Measurements from ENCODE around the gene SPA17.

The SPA17 gene

DNA sequence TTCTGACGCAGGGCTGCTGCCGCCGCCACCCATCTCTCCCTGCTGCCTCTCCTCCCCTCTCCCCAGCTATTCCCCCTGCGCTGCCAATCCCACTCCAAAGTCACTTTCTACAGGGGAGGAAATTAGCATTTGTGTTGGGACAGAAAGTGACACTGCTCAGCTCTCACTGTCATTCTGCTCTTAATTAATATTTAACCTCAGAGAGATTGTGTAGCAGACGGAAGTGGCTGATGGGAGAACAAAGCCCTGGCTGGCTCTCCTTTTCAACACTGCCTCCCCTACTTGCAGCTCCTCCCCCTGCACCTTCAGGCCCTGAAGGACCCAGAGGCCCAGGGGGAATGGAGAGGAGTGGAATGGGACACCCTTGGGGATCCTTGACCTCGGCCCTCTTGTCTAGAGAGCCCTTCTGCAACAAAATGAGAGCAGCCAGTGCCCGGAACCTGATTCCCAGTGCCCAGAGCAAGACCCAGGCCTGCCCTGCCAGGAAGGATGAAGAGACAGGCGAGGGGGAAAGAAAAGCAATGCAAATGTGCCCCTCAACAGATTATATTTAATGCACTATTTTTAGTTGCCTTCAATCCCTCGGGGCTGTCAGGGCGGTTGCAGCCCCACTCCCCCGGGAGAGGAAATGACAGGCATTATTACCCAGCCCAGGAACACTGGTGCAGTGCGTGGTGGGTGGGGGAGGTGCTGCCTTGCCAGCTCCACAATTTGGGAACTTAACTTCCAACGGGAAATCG, 51.4 kb downstream of the SPA17 start:
- DNase-seq (ENCODE audit: low read depth), result no peak

DNA sequence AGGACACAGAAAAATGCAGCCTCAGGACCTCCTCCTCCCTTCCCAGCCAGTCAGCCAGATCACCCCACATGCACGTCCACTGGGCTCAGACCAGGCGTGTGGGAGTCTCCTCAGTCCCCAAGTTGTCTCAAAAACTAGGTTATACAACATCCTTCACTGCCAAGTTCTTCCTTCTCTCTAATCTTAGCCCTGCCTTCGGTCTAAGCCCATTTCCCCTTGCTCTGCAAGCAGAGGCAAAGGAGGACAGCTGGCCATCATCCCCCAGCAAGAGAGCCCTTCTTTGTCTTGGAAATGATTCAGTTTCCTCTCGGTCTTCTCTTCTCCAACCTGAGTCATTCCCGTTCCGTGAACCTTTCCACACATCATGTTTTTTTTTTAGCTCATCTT, 52.0 kb downstream of the SPA17 start:
- DNase-seq (ENCODE audit: low read depth), result no peak

DNA sequence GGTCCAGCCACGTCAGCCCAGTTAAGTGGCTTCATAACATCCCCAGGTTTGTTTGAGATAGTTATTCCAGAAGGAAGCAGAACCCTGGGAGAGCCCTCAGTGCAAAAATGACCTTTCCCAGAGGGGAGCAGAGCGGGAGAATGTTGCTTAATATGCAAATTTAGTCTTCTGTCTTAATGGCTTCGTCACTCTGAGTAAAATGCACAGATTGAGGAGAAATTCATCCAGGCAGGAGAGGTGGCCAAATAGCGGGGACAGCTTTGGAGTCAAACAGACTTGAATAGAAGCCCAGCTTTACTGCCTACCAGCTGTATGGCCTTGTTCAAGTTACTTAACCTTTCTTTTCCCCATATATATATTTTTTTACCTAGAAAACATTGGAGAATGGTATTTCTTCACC, 53.8 kb downstream of the SPA17 start:
- DNase-seq (ENCODE audit: low read depth), result no peak

DNA sequence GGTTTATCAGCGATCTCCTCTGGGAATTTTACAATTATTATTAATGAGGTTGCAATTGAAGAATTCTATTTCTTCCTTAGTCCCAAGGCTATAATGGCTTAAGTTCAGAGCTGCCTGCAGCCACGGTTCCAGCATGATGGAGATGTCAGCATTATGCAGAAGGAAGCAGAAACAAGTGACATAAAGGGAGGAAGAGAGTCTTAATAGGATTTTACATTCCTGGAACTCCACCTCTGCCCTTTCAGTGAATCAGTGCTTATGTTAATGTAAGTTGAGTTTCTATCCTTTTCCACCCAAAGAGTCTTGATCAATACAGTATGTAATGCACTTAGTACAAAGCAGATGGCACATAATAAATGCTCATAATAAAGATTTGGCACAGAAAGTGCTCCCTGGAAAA, 54.4 kb downstream of the SPA17 start:
- no peak for DNase-seq (ENCODE audit: low read depth)

DNA sequence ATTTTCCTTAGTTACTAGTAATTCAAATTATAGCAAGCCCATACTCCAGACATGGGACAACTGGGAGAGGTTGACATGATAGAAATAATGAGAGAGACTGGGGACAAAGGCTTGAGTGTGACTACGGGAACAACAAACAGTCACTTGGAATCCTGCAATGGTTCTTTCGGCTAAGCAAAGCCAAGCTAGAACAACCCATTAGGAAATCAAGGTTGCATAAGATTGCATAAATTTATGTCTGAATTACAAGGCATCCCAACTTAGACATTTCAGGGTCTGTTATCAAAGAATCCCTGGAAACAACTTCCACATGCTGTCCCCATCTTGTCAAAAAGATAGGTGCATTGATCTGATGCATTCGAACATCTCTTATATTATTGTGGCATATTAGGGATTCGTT, 55.9 kb downstream of the SPA17 start:
- DNase-seq (ENCODE audit: low read depth), result no peak

DNA sequence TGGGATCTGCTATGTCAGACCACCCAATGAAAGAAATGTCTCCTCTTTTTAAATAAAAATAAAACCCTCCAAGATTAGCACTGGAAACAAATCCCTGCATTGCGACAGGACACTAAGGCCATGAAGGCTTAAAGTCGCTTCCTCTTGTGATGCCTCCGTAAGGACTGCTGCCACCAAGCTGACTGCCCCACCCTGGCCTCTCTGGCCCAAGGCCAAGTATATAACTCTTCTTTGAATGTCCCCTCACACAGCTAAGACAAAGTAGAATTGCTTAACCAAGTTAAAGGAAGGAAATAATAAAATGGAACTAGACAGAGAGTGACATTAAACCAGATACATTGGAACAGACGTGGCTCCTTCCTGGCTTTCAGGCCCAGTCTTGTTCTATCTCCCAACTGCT, 58.5 kb downstream of the SPA17 start:
- DNase-seq (ENCODE audit: low read depth), result no peak

DNA sequence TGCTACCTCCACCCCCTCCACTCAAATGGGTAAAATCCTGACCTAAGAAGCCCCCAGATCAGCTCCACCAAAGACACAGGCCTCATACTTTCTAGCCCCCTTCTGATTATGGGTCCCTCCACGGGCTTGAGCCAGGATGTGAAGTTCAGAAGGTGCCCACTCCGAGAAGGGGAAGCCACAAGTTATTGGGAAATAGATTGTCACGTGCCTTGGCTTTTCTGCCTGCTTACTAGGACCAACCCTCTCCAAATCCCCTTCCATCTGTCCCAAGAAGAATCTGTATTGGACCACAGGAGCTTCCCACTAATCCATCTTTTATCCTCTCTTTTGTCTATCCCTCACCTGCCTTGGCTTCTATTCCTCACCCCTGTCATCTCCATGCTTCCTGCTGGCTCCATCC, 63.0 kb downstream of the SPA17 start:
- DNase-seq (ENCODE audit: low read depth), result no peak

DNA sequence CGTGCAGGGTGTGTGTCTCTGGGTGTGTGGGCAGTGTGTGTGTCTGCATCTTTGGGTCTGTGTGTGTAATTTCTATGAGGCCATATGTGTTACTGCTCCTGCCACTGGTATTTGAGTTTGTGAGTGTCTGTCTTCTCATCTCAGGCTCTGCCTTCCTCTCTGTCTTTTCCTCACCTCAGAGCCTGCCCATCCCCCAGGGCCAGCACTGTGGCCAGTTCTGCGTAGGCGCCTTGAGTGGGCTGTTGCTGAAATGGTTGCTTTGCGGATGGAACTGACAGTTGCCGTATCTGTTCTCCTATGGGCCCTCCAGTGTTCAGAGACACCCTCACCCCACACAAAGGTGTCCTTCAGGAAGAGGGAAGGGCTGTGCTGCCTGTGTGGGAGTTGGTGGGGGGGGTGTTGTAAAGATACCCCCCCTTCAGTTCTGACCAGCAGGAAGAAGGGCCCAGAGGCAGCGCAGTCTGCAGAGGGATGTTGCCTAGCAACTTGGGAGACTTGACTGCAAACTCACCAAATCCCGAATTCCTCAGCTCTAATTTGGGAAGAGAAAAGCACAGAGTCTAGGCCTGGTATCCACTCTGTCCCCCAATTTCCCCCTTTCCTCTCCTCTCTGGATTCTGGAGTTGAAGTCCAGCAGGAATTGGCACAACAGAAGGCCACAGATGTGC, 64.1 kb downstream of the SPA17 start:
- no peak for DNase-seq (ENCODE audit: low read depth)

DNA sequence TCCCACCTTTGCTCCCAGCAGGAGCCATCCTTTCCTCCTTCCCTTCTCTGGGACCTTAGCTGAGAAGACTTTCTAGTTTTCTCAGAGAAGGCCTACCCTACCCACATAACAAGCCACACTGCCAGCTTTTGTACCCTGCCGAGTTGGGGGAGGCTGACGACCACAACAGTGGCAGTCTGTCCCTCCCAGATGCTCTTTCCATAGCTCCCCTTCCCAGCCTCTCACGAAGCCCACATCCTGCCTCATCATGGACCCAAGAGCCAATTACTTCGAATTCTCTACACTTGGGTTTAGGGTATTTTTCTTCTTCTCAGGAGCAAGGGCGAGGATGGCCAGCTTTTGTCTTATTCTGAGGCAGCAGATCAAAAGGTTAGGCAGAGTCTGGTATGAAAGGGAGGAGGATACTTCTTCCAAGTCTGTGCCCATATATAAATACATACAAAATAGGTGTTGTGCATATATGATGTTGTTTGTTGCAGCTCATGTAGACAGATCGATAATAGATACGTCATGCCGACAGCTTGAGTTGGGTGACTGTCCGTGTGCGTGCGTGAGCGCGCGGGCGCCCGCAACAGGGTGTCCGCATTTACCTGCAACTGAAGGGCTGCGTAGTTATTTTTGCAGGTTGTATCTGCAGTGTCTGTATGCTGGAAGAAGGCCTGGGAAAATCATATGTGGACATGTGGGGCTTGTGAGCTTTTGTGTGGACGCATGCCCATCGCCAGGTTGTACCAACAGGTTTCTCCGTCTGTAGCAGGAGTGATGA, 65.2 kb downstream of the SPA17 start:
- no peak for DNase-seq (ENCODE audit: low read depth)

DNA sequence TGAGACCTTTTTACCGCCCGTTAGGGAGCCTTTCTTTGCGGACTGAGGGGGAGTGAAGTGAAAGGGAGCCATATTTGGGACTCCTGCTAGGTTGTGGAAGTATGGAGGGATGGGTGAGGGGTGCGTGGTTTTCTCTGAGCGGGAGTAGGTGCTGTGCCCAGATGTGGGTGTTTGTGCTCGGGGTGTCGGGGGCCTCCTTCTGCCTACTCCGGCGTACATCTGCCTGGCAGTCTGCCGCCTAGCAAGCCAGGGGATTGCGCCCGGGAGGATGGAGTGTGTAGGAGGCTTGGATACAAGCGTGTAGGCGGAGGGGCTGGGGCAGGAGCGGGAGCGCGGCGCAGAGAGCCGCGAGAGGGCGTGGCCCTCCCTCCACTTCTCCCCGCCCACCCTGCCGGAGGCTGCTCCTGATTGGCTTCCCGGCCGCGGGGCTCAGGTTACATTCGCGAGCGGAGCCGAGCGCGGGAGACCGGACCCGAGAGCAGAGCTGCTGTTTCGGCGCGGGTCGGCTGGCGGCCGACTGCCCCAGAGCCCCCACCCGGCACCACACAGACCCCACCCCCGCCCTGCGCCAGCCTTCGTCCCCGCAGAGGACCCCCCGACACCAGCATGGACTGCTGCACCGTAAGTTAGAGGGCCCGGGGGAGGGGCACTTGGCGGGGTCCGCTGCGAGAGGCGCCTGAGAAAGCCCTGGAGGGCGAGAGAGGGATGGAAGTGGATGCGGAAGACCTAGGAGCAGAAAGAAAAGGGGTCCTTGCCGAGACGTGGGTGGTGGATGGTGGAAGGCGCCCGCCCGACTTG, 66.0 kb downstream of the SPA17 start, which contains the start of gene NRGN:
NRGN (plus strand) TSS at position 464 of the 798 bp plus-strand sequence; CDS start at position 607, 143 bp downstream.
- DNase-seq (ENCODE audit: low read depth), result peak; percentile 70

DNA sequence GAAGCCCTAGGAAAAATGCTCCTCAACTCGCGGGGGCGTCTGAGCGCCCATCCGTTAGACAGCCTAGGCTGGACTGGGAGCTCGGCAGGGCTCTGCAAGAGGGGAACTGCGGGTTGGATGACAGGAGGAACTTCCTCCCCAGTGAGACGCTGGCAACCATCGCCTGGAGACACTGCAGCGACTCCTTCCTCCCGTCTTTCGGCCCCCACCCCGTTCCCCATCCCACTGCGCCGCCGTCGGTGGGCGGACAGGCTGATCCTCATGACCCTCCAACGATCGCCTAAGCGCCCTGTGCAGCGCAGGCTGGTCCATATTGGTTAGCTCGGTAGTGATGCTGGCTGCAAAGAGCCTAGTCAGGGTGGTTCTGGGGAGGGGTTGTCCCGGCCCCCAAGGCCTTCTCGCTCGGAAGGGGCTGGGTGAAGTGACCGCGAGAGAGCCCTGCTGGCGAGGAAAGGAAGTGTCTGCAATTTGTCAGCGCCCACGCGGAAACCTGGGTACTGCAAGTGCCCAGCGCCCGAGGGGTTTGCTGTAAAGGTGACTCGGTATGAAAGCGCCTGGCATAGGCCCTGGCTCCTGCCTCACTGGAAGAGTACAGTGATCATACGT, 66.7 kb downstream of the SPA17 start:
- DNase-seq (ENCODE audit: low read depth), result no peak

DNA sequence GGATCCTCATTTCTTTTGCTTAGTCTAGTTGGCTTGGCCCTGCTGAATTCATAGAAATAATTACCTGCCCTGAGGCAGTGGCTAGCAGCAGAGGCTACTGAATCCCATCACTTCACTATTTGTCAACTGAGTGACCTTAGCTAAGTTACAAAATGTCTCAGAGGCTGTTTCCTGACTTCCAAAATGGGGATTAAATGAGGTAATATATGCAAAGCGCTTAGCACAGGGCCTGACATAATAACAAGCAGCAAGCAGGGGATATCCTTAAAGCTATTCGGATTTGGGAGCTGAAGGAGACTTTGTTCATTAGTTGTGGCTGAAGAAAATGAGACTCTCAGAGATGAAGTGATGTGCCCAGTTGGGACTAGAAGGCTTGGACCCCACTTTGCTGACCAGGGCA, 68.9 kb downstream of the SPA17 start:
- DNase-seq (ENCODE audit: low read depth), result no peak

DNA sequence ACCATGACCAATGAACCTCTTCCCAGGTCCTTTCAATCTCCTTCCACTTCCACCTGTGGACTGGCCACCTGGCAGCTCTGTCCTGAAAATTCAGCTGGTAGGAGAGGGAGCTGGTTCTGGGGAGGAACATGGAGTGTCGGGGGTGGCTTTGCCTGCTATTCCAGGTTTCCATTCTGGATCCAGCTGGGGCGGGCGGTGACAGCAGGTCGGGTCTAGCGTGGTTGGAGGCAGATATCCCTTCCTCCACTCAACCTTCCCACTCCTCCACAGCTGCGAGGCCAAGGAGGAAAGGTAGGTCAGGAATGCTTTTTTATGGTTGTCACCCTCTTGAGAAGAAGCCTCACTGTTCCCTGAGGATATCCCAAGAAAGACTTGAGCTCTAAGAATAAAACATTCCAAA, 69.3 kb downstream of the SPA17 start:
- DNase-seq (ENCODE audit: low read depth), result no peak

DNA sequence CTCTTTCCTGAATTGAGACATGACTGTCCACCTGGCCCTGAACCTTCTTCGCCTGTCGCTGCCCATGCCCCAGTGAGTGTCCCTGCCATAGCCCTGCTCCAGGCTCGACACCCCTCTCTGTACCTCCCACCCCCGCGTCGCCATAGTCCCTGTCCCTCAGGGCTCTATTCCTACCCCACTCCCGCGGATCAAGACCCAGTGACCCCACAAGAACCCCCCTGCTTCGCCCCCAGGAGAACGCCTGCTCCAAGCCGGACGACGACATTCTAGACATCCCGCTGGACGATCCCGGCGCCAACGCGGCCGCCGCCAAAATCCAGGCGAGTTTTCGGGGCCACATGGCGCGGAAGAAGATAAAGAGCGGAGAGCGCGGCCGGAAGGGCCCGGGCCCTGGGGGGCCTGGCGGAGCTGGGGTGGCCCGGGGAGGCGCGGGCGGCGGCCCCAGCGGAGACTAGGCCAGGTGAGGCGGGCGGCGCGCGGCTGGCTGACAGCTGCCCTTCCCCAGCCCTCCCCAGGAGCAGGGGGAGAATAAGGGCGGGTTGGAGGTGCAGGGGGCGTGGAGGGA, 71.6 kb downstream of the SPA17 start:
- no peak for DNase-seq (ENCODE audit: low read depth)

DNA sequence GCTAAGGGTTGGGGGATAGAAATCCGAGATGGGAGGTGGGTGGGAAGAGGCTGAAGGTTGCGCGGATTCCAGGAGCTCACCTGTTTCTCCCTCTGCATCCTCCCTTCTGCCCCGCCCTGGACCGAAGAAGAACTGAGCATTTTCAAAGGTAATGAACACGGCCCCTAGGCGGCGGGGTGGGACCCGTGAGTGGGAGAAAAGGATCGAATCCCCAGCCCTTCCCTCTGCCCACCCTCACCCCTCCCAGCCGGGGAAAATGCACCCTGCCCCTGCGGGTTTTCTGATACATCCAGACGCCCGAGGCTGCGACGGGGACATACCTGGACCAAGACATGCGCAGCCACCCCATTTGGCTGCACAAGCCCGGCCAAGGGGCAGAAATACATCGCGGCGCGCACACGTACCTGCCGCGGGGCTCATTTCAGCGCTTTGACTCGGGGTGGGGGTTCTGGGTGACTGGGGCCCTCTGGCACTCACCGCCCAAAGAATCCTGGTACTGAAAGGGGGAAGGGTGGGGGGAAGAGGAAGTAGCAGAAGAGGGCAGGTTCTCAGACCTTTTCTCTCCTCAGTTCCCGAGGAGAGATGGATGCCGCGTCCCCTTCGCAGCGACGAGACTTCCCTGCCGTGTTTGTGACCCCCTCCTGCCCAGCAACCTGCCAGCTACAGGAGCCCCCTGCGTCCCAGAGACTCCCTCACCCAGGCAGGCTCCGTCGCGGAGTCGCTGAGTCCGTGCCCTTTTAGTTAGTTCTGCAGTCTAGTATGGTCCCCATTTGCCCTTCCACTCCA, 72.3 kb downstream of the SPA17 start:
- no peak for DNase-seq (ENCODE audit: low read depth)

DNA sequence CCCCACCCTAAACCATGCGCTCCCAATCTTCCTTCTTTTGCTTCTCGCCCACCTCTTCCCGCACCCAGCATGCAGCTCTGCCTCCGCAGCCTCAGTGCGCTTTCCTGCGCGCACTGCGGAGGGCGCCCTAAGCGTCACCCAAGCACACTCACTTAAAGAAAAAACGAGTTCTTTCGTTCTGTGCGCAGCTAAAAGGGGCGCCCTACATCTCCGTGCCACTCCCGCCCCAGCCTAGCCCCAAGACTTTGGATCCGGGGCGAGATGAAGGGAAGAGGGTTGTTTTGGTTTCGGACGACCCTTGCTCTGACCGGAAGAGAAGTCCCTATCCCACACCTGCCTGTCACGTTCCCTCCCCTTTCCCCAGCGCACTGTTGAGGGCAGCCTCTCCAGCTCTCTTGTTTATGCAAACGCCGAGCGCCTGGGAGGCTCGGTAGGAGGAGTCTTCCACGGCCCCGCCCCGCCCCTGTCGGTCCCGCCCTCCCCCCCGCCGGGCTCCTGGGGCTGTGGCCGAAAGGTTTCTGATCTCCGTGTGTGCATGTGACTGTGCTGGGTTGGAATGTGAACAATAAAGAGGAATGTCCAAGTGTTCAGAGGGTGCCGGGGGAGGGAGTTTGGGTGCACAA, 73.0 kb downstream of the SPA17 start:
- peak; percentile 60 for DNase-seq (ENCODE audit: low read depth)

Measured in activated gamma-delta T cell treated with anti-CD3 and anti-CD28 coated beads, Interleukin-2, amount 50 U/mL, for 16 hours (primary cell).